ENCODE measurements around the gene ADK. TPM values are rescaled to one million over a fixed set of nuclear protein-coding genes. Genes with fewer than 3 reads are reported as not detected.

The ADK gene
- total RNA-seq, 4 donors from 2014 or later = 62.1 to 84.7 (median 74.4) TPM

DNA sequence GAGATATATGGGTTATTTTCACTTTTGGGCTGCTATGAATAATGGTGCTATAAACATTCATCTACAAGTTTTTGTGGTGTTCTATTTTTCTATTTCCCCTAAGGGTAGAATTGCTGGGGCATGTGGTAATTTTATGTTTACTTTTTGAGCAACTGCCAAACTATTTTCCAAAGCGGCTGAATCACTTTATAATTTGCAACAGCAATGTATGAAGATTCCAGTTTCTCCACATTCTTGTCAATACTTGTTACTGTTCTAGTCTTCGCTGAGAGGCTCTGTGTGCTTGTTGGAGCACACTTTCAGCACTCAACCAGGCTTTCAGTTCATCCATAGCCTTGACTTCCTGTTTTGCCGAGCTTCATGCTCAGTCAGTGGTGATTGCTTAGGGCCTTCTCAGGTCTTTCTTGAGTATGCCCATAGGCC lies 39.0 kb downstream of the ADK start:
- H3K4me3 ChIP-seq (replicated peaks in 1 of 3) = no peak overlapping the region
- no peaks in the 10 kb centered on the region for H3K9me3 ChIP-seq
- no peak for TF ChIP-seq CTCF (IDR thresholded peaks at IDR 0.05)
- TF ChIP-seq POLR2A (IDR thresholded peaks at IDR 0.05) = no peak
- peaks cover 24 to 30% of the 10 kb centered on the region in 2 donors for H3K4me1 ChIP-seq
- intact Hi-C loops (cut with DNase I) = no loop called here
- no peaks in the 10 kb centered on the region for H3K27me3 ChIP-seq
- peak overlapping the region; percentile 90 to 98 (median 92) for H3K27ac ChIP-seq
- H3K36me3 ChIP-seq = no peaks in the 10 kb centered on the region
- DNase-seq = peak; percentile 69 to 71
- 4 to 16% methylated on average over 3 of the region's 3 CpGs for WGBS, 2 donors

GRCh38 chr10:74190494-74190893 lies 39.5 kb downstream of the ADK start:
- Histone ChIP-seq H3K4me3 (replicated peaks in 1 of 3) (no peak overlapping the region), H3K4me1 (peaks cover 24 to 30% of the 10 kb centered on the region in 2 donors), H3K9me3 (no peaks in the 10 kb centered on the region), H3K36me3 (no peaks in the 10 kb centered on the region), H3K27me3 (no peaks in the 10 kb centered on the region), H3K27ac (peak overlapping the region; percentile 90 to 98 (median 92))
- DNase-seq = no peak
- intact Hi-C loops (cut with DNase I) = no loop called here
- no peak for TF ChIP-seq CTCF (IDR thresholded peaks at IDR 0.05)
- TF ChIP-seq POLR2A (IDR thresholded peaks at IDR 0.05) = no peak

GRCh38 chr10:74194545-74194944 lies 43.5 kb downstream of the ADK start:
- no peak for DNase-seq
- no peaks in the 10 kb centered on the region for H3K27me3 ChIP-seq
- H3K4me1 ChIP-seq = peaks cover 19 to 26% of the 10 kb centered on the region in 2 donors
- WGBS, 2 donors = 84 to 88% methylated on average over 3 of the region's 3 CpGs
- no peaks in the 10 kb centered on the region for H3K9me3 ChIP-seq
- no peak overlapping the region for H3K27ac ChIP-seq
- H3K36me3 ChIP-seq = no peaks in the 10 kb centered on the region
- intact Hi-C loops (cut with DNase I) = no loop called here
- no peak for TF ChIP-seq POLR2A (IDR thresholded peaks at IDR 0.05)
- no peak for TF ChIP-seq CTCF (IDR thresholded peaks at IDR 0.05)
- no peak overlapping the region for H3K4me3 ChIP-seq (replicated peaks in 1 of 3)

DNA sequence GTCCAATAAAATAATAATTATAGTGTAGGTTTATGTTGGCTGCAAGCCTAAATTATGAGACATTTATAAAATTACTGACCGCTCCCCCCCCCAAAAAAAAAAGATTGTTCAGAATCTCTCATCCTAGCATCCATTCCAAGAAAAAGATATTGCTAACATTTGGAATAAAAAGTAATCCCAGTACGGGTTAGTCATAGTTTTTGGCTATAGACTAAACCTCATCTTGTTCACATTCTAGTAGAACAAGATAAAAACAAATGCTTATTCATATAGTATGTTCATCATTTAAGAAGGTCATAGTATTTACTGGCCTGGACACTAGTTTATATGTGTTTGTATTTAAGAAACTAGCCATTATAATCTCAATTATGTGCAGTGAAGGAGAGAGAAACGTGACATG lies 44.0 kb downstream of the ADK start:
- TF ChIP-seq CTCF (IDR thresholded peaks at IDR 0.05) = no peak
- no peak for TF ChIP-seq POLR2A (IDR thresholded peaks at IDR 0.05)
- Histone ChIP-seq H3K4me1 (peaks cover 15 to 22% of the 10 kb centered on the region in 2 donors), H3K4me3 (replicated peaks in 1 of 3) (no peak overlapping the region), H3K9me3 (no peaks in the 10 kb centered on the region), H3K27ac (no peak overlapping the region), H3K27me3 (no peaks in the 10 kb centered on the region), H3K36me3 (no peaks in the 10 kb centered on the region)
- intact Hi-C loops (cut with DNase I) = no loop called here
- 83 to 86% methylated on average over 3 of the region's 3 CpGs for WGBS, 2 donors
- no peak for DNase-seq

- H3K36me3 ChIP-seq = no peaks in the 10 kb centered on the region
- no peaks in the 10 kb centered on the region for H3K27me3 ChIP-seq
- TF ChIP-seq POLR2A (IDR thresholded peaks at IDR 0.05) (no peak), CTCF (IDR thresholded peaks at IDR 0.05) (no peak)
- WGBS, 2 donors = 97 to 98% methylated on average over 4 of the region's 4 CpGs
- no peaks in the 10 kb centered on the region for H3K9me3 ChIP-seq
- H3K27ac ChIP-seq = no peak overlapping the region
- H3K4me3 ChIP-seq (replicated peaks in 1 of 3) = no peak overlapping the region
- DNase-seq = no peak
- no peaks in the 10 kb centered on the region for H3K4me1 ChIP-seq
- intact Hi-C loops (cut with DNase I) = no loop called here
These were observed 48.3 kb downstream of the ADK start for GRCh38 chr10:74199315-74199714.

Measured in thyroid gland (tissue), 4 donors.